Activated T-helper 2 cell treated with anti-CD3 and anti-CD28 coated beads, Interferon-gamma antibody, Interleukin-2, Interleukin-4, amounts not matched to agents 10 μg/mL and 5 μg/mL and 100 μg/mL, durations not matched to agents 14 hours and 24 hours and 36 hours (primary cell): ENCODE results near the gene CAPZB. TPM values are rescaled to one million over a fixed set of nuclear protein-coding genes. Genes with fewer than 3 reads are reported as not detected.

ENCODE experiments used
- DNase-seq: peaks from one replicate; pipeline ENCODE4 v3.0.0; 2021; ENCODE audit warnings: low spot score
- H3K27ac Mint-ChIP-seq: one replicate; pipeline ENCODE4 v1.8.0; 2021; ENCODE audit warnings: mixed read lengths
- H3K27me3 Mint-ChIP-seq: one replicate; pipeline ENCODE4 v1.8.0; 2021; ENCODE audit warnings: low read depth, mixed read lengths
- H3K36me3 Mint-ChIP-seq: one replicate; pipeline ENCODE4 v1.8.0; 2021; ENCODE audit warnings: low read depth, mixed read lengths
- H3K4me1 Mint-ChIP-seq: one replicate; pipeline ENCODE4 v1.8.0; 2021; ENCODE audit warnings: low read depth, mixed read lengths
- H3K4me3 Mint-ChIP-seq: one replicate; pipeline ENCODE4 v1.8.0; 2021; ENCODE audit warnings: low read depth, mild to moderate bottlenecking, moderate library complexity, mixed read lengths
- H3K9me3 Mint-ChIP-seq: one replicate; pipeline ENCODE4 v1.8.0; 2021; ENCODE audit warnings: mixed read lengths
- intact Hi-C: fragments of 100-400 bp; cut with micrococcal nuclease; formaldehyde crosslinking; loops from one replicate; pipeline ENCODE4 v1.15.1; 2023
- total RNA-seq: library from RNA; stranded (reverse); gene quantifications from 2 replicates; pipeline ENCODE4 v1.2.3, GENCODE V29; 2022

Gene CAPZB
- total RNA-seq, 1 donor from 2014 or later: 329 TPM

GRCh38 chr1:19493547-19493946, 8.2 kb upstream of the CAPZB start:
- H3K4me1 Mint-ChIP-seq: peaks cover 19% of the 10 kb centered on the region
- H3K4me3 Mint-ChIP-seq: no peak overlapping the region
- H3K9me3 Mint-ChIP-seq: no peaks in the 10 kb centered on the region
- no peaks in the 10 kb centered on the region for H3K27me3 Mint-ChIP-seq
- no peak for DNase-seq
- intact Hi-C loops: no loop called here
- no peaks in the 10 kb centered on the region for H3K36me3 Mint-ChIP-seq
- no peak overlapping the region for H3K27ac Mint-ChIP-seq

GRCh38 chr1:19489996-19490395, 4.7 kb upstream of the CAPZB start:
- no peaks in the 10 kb centered on the region for H3K9me3 Mint-ChIP-seq
- H3K4me1 Mint-ChIP-seq: peaks cover 24% of the 10 kb centered on the region
- intact Hi-C loops: loop anchor here (5.0 kb wide), 2 partner anchors 43 to 162 kb away; no protein-coding TSS in a partner anchor
- peaks cover 13% of the 10 kb centered on the region for H3K36me3 Mint-ChIP-seq
- H3K4me3 Mint-ChIP-seq: no peak overlapping the region
- no peak for DNase-seq
- H3K27ac Mint-ChIP-seq: no peak overlapping the region
- no peaks in the 10 kb centered on the region for H3K27me3 Mint-ChIP-seq

GRCh38 chr1:19488136-19488535, 2.8 kb upstream of the CAPZB start:
- intact Hi-C loops: loop anchor here (5.0 kb wide), 2 partner anchors 41 to 164 kb away; no protein-coding TSS in a partner anchor

GRCh38 chr1:19484798-19485361, 459 bp downstream of the CAPZB start:
- Mint-ChIP-seq H3K36me3 (peaks cover 42% of the 10 kb centered on the region), H3K27ac (peak overlapping the region; percentile 83), H3K9me3 (no peaks in the 10 kb centered on the region), H3K4me3 (peak overlapping the region; percentile 96), H3K4me1 (peaks cover 61% of the 10 kb centered on the region), H3K27me3 (no peaks in the 10 kb centered on the region)
- DNase-seq: peak; percentile 28
- intact Hi-C loops: loop anchor here (1.0 to 5.0 kb wide), 5 partner anchors 8 to 167 kb away; a partner anchor contains a TSS

More at GRCh38 chr1:19488136-19488535, 2.8 kb upstream of the CAPZB start:
- H3K27me3 Mint-ChIP-seq: no peaks in the 10 kb centered on the region
- H3K36me3 Mint-ChIP-seq: peaks cover 26% of the 10 kb centered on the region
- H3K9me3 Mint-ChIP-seq: no peaks in the 10 kb centered on the region
- DNase-seq: no peak
- peaks cover 33% of the 10 kb centered on the region for H3K4me1 Mint-ChIP-seq
- H3K27ac Mint-ChIP-seq: no peak overlapping the region
- H3K4me3 Mint-ChIP-seq: no peak overlapping the region

- intact Hi-C loops: loop anchor here (2.0 kb wide), 2 partner anchors 94 to 112 kb away; a partner anchor contains a TSS
- Mint-ChIP-seq H3K4me1 (peaks cover 66% of the 10 kb centered on the region), H3K4me3 (peak overlapping the region; percentile 96), H3K27ac (peak overlapping the region; percentile 83), H3K9me3 (no peaks in the 10 kb centered on the region), H3K27me3 (no peaks in the 10 kb centered on the region), H3K36me3 (peaks cover 42% of the 10 kb centered on the region)
- no peak for DNase-seq
These were observed 971 bp downstream of the CAPZB start for GRCh38 chr1:19484338-19484797.

- Mint-ChIP-seq H3K4me3 (peak overlapping the region; percentile 96), H3K27me3 (no peaks in the 10 kb centered on the region), H3K36me3 (peaks cover 42% of the 10 kb centered on the region), H3K27ac (peak overlapping the region; percentile 83), H3K4me1 (peaks cover 70% of the 10 kb centered on the region), H3K9me3 (no peaks in the 10 kb centered on the region)
- DNase-seq: no peak
- intact Hi-C loops: loop anchor here (2.0 kb wide), 3 partner anchors 15 to 113 kb away; a partner anchor contains a TSS
These were observed 1.6 kb downstream of the CAPZB start for GRCh38 chr1:19483691-19484090.

- peak overlapping the region; percentile 83 for H3K27ac Mint-ChIP-seq
- H3K4me1 Mint-ChIP-seq: peaks cover 70% of the 10 kb centered on the region
- no peaks in the 10 kb centered on the region for H3K9me3 Mint-ChIP-seq
- peak overlapping the region; percentile 96 for H3K4me3 Mint-ChIP-seq
- H3K27me3 Mint-ChIP-seq: no peaks in the 10 kb centered on the region
- intact Hi-C loops: loop anchor here (2.0 kb wide), 1 partner anchor 14 kb away; no protein-coding TSS in a partner anchor
- DNase-seq: no peak
- peaks cover 42% of the 10 kb centered on the region for H3K36me3 Mint-ChIP-seq
These were observed 2.1 kb downstream of the CAPZB start for GRCh38 chr1:19483261-19483660.

GRCh38 chr1:19481826-19482398, 3.4 kb downstream of the CAPZB start:
- DNase-seq: no peak
- intact Hi-C loops: loop anchor here (2.0 kb wide), 1 partner anchor 13 kb away; no protein-coding TSS in a partner anchor
- H3K27ac Mint-ChIP-seq: no peak overlapping the region
- H3K27me3 Mint-ChIP-seq: no peaks in the 10 kb centered on the region
- no peak overlapping the region for H3K4me3 Mint-ChIP-seq
- no peaks in the 10 kb centered on the region for H3K9me3 Mint-ChIP-seq
- peaks cover 74% of the 10 kb centered on the region for H3K4me1 Mint-ChIP-seq
- H3K36me3 Mint-ChIP-seq: peaks cover 42% of the 10 kb centered on the region

GRCh38 chr1:19480282-19480681, 5.1 kb downstream of the CAPZB start:
- no peak for DNase-seq
- H3K9me3 Mint-ChIP-seq: no peaks in the 10 kb centered on the region
- H3K36me3 Mint-ChIP-seq: peaks cover 39% of the 10 kb centered on the region
- no peak overlapping the region for H3K27ac Mint-ChIP-seq
- no peak overlapping the region for H3K4me3 Mint-ChIP-seq
- intact Hi-C loops: no loop called here
- peaks cover 82% of the 10 kb centered on the region for H3K4me1 Mint-ChIP-seq
- H3K27me3 Mint-ChIP-seq: no peaks in the 10 kb centered on the region

- intact Hi-C loops: loop anchor here (5.0 kb wide), 1 partner anchor 42 kb away; no protein-coding TSS in a partner anchor
- no peaks in the 10 kb centered on the region for H3K27me3 Mint-ChIP-seq
- H3K4me3 Mint-ChIP-seq: no peak overlapping the region
- peaks cover 88% of the 10 kb centered on the region for H3K4me1 Mint-ChIP-seq
- peak overlapping the region; percentile 16 for H3K27ac Mint-ChIP-seq
- no peaks in the 10 kb centered on the region for H3K9me3 Mint-ChIP-seq
- H3K36me3 Mint-ChIP-seq: peaks cover 46% of the 10 kb centered on the region
- no peak for DNase-seq
These were observed 5.8 kb downstream of the CAPZB start for GRCh38 chr1:19479351-19480120.

GRCh38 chr1:19478322-19478721, 7.0 kb downstream of the CAPZB start:
- Mint-ChIP-seq H3K27me3 (no peaks in the 10 kb centered on the region), H3K9me3 (no peaks in the 10 kb centered on the region), H3K27ac (peak overlapping the region; percentile 90), H3K4me3 (no peak overlapping the region), H3K36me3 (peaks cover 45% of the 10 kb centered on the region), H3K4me1 (peaks cover 86% of the 10 kb centered on the region)
- DNase-seq: no peak
- intact Hi-C loops: loop anchor here (5.0 kb wide), 1 partner anchor 41 kb away; no protein-coding TSS in a partner anchor

- Mint-ChIP-seq H3K4me3 (peak overlapping the region; percentile 70), H3K4me1 (peaks cover 84% of the 10 kb centered on the region), H3K27ac (peak overlapping the region; percentile 90), H3K27me3 (no peaks in the 10 kb centered on the region), H3K36me3 (peaks cover 43% of the 10 kb centered on the region), H3K9me3 (no peaks in the 10 kb centered on the region)
- intact Hi-C loops: loop anchor here (1.0 to 5.0 kb wide), 4 partner anchors 8 to 40 kb away; partner anchors contain the start of gene CAPZB
- no peak for DNase-seq
These were observed 7.8 kb downstream of the CAPZB start for GRCh38 chr1:19477284-19478249.
